Adrenal gland (tissue), 12 donors: ENCODE results near the gene UGT2A3. TPM values are rescaled to one million over a fixed set of nuclear protein-coding genes. Genes with fewer than 3 reads are reported as not detected.

Experiments used
- DNase-seq, 7 donors: peaks; one replicate each; pipeline ENCODE4 v3.0.0-alpha.2; 2019 to 2020
- H3K27ac ChIP-seq, 5 donors: fragments of 200-600 bp; sonication (generic) in 4 of 5; 1 replicate in 3 of 5; 2 replicates in 2 of 5; pipeline versions ENCODE4 v1.5.1 to v1.8.0; 2016 to 2020; ENCODE audit warnings: mild to moderate bottlenecking in 1 of 5
- H3K27me3 ChIP-seq: fragments of 200-600 bp; 2 replicates; pipeline ENCODE4 v1.8.0; 2021
- H3K36me3 ChIP-seq, 2 donors: fragments of 200-600 bp; replicated peaks in 1 of 2; 1 replicate in 1 of 2; 2 replicates in 1 of 2; pipeline versions ENCODE4 v1.5.1 to v1.8.0; 2018 to 2022
- H3K4me1 ChIP-seq, 2 donors: fragments of 200-600 bp; replicated peaks in 1 of 2; 1 replicate in 1 of 2; 2 replicates in 1 of 2; pipeline versions ENCODE4 v1.5.1 to v1.8.0; 2018 to 2021
- H3K4me3 ChIP-seq, 4 donors: fragments of 200-600 bp; sonication (generic) in 3 of 4; one replicate each; pipeline ENCODE4 v1.5.1; 2016 to 2018
- H3K9me3 ChIP-seq, 3 donors: fragments of 200-600 bp; sonication (generic) in 1 of 3; replicated peaks in 1 of 3; 1 replicate in 2 of 3; 2 replicates in 1 of 3; pipeline versions ENCODE4 v1.5.1 to v1.8.0; 2016 to 2021
- POLR2A ChIP-seq, 2 donors: fragments of 450-650 bp; IDR thresholded peaks; one replicate each; pipeline ENCODE4 v1.6.1; 2017; ENCODE audit warnings: antibody characterized with exemption in 2 of 2, mild to moderate bottlenecking in 2 of 2, moderate library complexity in 1 of 2
- WGBS, 4 donors: extraction: QIAGEN DNeasy Blood & Tissue Kit in 2 of 4; methylation state at CpG; one replicate each; pipeline versions ENCODE4 v1.1.5 to v1.1.7; 2013 to 2017; 5-methylcytosine and 5-hydroxymethylcytosine counted together
- intact Hi-C, 2 donors: fragments of 100-400 bp; cut with DNase I; formaldehyde crosslinking; loops; one replicate each; pipeline versions ENCODE4 v1.14.1 to v1.15.0; 2022 to 2023
- polyA plus RNA-seq, 3 donors: library from polyadenylated mRNA; stranded (reverse); fragments of 200-250 nt in 2 of 3; fragments of 350-450 nt in 1 of 3; fragmentation: Illumina TruSeq in 1 of 3; extraction: RNeasy Lipid Tissue Mini Kit (QIAGEN cat#74804) in 1 of 3; gene quantifications; one replicate each; pipeline ENCODE4 v1.2.3, GENCODE V29; 2013 to 2014
- total RNA-seq, 9 donors: library from RNA; depleted of rRNA in 4 of 9; stranded (reverse); fragments of >200 nt in 4 of 9; fragments of 120-200 nt in 1 of 9; fragmentation: NEBNext Ultra II Directional in 1 of 9; extraction: Animal tissue kit (Norgen Biotek cat#: 25700) in 1 of 9; gene quantifications; one replicate each; pipeline versions ENCODE4 v1.1.0 to v1.2.4, GENCODE V29; 2013 to 2023
- TF ChIP-seq, protein P1 (sequence below), 6 experiments: fragments of 450-650 bp in 4 of 6; fragments of 200-600 bp in 2 of 6; sonication (generic) in 1 of 6; IDR thresholded peaks; 1 replicate in 5 of 6; 2 replicates in 1 of 6; pipeline versions ENCODE4 v1.5.1 to v1.8.0; 2016 to 2021; ENCODE audit warnings: antibody characterized with exemption in 6 of 6, mild to moderate bottlenecking in 2 of 6, moderate library complexity in 1 of 6
- donor health status: healthy with polysubstance abuse.
- donor health status: Bipolar disorder and iron deficiency.
- donor health status: DM: yes; HTN: yes; CAD: no.
- donor health status: DM: no; HTN: no; CAD: no.
- donor health status: DM: no; HTN: no; CAD: no.
- donor health status: DM: yes; HTN: yes; CAD: no.

The UGT2A3 gene
- total and polyA plus RNA-seq, 12 donors: 0.11 to 0.22 TPM; not detected in 10

DNA sequence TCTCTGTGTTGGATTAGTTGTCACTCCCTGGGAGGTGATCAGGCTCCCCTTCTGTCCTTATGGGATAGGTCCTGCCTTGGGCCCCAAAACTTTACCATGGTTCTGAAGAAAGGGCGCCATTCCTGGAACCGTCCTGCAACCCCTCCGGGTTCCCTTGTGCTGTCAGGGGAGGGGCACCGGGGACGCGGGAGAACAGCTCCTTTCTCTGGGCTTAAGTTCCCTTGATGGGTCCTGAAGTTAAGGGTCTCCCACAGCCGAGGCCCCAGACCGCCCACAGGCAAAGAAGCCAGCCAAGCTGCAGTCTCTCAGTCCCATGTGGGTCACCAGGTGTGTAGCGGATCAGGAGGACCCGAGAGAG is 44.8 kb downstream of the UGT2A3 start:
- no peaks in the 10 kb centered on the region for H3K9me3 ChIP-seq
- WGBS, 4 donors: 74 to 93% (median 81%) methylated on average over 2 to 10 of the region's 10 CpGs
- H3K4me1 ChIP-seq: no peaks in the 10 kb centered on the region
- TF ChIP-seq, protein P1, sequence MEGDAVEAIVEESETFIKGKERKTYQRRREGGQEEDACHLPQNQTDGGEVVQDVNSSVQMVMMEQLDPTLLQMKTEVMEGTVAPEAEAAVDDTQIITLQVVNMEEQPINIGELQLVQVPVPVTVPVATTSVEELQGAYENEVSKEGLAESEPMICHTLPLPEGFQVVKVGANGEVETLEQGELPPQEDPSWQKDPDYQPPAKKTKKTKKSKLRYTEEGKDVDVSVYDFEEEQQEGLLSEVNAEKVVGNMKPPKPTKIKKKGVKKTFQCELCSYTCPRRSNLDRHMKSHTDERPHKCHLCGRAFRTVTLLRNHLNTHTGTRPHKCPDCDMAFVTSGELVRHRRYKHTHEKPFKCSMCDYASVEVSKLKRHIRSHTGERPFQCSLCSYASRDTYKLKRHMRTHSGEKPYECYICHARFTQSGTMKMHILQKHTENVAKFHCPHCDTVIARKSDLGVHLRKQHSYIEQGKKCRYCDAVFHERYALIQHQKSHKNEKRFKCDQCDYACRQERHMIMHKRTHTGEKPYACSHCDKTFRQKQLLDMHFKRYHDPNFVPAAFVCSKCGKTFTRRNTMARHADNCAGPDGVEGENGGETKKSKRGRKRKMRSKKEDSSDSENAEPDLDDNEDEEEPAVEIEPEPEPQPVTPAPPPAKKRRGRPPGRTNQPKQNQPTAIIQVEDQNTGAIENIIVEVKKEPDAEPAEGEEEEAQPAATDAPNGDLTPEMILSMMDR (IDR thresholded peaks at IDR 0.05): no peak
- no peak for TF ChIP-seq POLR2A (IDR thresholded peaks at IDR 0.05)
- DNase-seq: no peak
- H3K4me3 ChIP-seq: no peak overlapping the region
- H3K36me3 ChIP-seq: no peaks in the 10 kb centered on the region
- H3K27me3 ChIP-seq: no peaks in the 10 kb centered on the region
- intact Hi-C loops: no loop called here
- H3K27ac ChIP-seq: no peak overlapping the region

- Histone ChIP-seq H3K27me3 (no peaks in the 10 kb centered on the region), H3K4me1 (no peaks in the 10 kb centered on the region), H3K4me3 (peak overlapping the region in 1 of 4 donors; percentile 23), H3K9me3 (no peaks in the 10 kb centered on the region), H3K27ac (no peak overlapping the region), H3K36me3 (no peaks in the 10 kb centered on the region)
- WGBS, 4 donors: 48 to 69% (median 58%) methylated on average over 16 of the region's 16 CpGs
- intact Hi-C loops: no loop called here
- no peak for DNase-seq
- TF ChIP-seq, protein P1 (IDR thresholded peaks at IDR 0.05): no peak
- TF ChIP-seq POLR2A (IDR thresholded peaks at IDR 0.05): no peak
Observed at GRCh38 chr4:68905939-68906779, 45.4 kb downstream of the UGT2A3 start.

- no peak for DNase-seq
- WGBS, 4 donors: 67 to 76% (median 70%) methylated on average over 2 of the region's 2 CpGs
- H3K27ac ChIP-seq: no peak overlapping the region
Observed at GRCh38 chr4:68905598-68905938, 46.0 kb downstream of the UGT2A3 start.

DNA sequence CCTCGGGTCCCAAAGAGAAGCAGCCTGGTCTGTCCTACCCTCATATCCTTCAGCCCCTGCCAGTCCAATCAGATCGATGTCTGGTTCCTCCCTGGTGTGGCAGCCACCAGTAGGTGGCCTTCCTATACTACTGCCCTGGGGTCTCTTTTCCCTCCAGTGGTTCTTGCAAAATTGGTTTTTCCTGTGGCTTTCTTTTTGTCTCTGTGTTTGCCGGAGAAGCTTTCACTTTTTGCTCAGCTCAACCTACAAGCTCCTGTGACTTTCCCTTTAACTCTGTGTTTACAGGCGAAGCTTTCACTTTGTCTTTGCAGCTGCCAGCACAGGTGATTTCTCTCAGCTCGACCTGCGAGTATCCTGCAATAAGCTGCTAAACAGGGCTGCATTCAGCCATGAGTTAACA is 46.8 kb downstream of the UGT2A3 start:
- H3K9me3 ChIP-seq: no peaks in the 10 kb centered on the region
- DNase-seq: no peak
- TF ChIP-seq POLR2A (IDR thresholded peaks at IDR 0.05): no peak
- TF ChIP-seq, protein P1 (IDR thresholded peaks at IDR 0.05): no peak
- no peak overlapping the region for H3K4me3 ChIP-seq
- no peak overlapping the region for H3K27ac ChIP-seq
- H3K36me3 ChIP-seq: no peaks in the 10 kb centered on the region
- intact Hi-C loops: no loop called here
- H3K27me3 ChIP-seq: no peaks in the 10 kb centered on the region
- H3K4me1 ChIP-seq: no peaks in the 10 kb centered on the region
- 46 to 63% (median 57%) methylated on average over 6 of the region's 6 CpGs for WGBS, 4 donors

More at GRCh38 chr4:68905598-68905938, 46.0 kb downstream of the UGT2A3 start:
- intact Hi-C loops: no loop called here
- H3K4me3 ChIP-seq: no peak overlapping the region
- TF ChIP-seq POLR2A (IDR thresholded peaks at IDR 0.05): no peak
- TF ChIP-seq, protein P1 (IDR thresholded peaks at IDR 0.05): no peak
- H3K27me3 ChIP-seq: no peaks in the 10 kb centered on the region
- no peaks in the 10 kb centered on the region for H3K9me3 ChIP-seq
- no peaks in the 10 kb centered on the region for H3K36me3 ChIP-seq
- no peaks in the 10 kb centered on the region for H3K4me1 ChIP-seq
